ENCODE measurements around the gene EPHB3.

Gene EPHB3

GRCh38 chr3:184561061-184561912, at the start of gene EPHB3:
Gene EPHB3, plus strand, starts transcription at chr3:184561785. Its CDS starts 451 bp downstream, at chr3:184562236.
- Histone ChIP-seq H3K27ac (ENCODE audit: low read length) (no peak within 1 kb of the TSS), H3K9me3 (replicated peaks; ENCODE audit: insufficient read depth, low read length) (no peaks in the 10 kb centered on the region), H4K20me1 (ENCODE audit: insufficient read depth, low read length) (no peaks in the 10 kb centered on the region), H3K9ac (ENCODE audit: low read length) (peak within 1 kb of the TSS; percentile 8; the same call in 1 of the 2 replicates), H3K79me2 (ENCODE audit: low read length) (no peaks in the 10 kb centered on the region), H3K4me1 (ENCODE audit: low read length) (peaks cover 8% of the 10 kb centered on the region), H3K4me3 (ENCODE audit: low read length) (peak within 1 kb of the TSS; percentile 49), H3K27me3 (replicated peaks; ENCODE audit: insufficient read depth, low read length) (peaks cover 92% of the 10 kb centered on the region), H3K9me2 (replicated peaks; ENCODE audit: insufficient read depth, low read length) (no peaks in the 10 kb centered on the region), H3K36me3 (replicated peaks; ENCODE audit: insufficient read depth, low read length) (no peaks in the 10 kb centered on the region), H2AFZ (ENCODE audit: low read length) (peak within 1 kb of the TSS; percentile 70), H3F3A (ENCODE audit: insufficient read depth, low read length) (no peaks in the 10 kb centered on the region), H3K4me2 (ENCODE audit: low read depth, low read length) (peak within 1 kb of the TSS; percentile 68)
- peak; percentile 98 for DNase-seq
- no peak for TF ChIP-seq EZH2 (optimal IDR thresholded peaks at IDR 0.05; ENCODE audit: low read depth, low read length)
- TF ChIP-seq, protein P1, sequence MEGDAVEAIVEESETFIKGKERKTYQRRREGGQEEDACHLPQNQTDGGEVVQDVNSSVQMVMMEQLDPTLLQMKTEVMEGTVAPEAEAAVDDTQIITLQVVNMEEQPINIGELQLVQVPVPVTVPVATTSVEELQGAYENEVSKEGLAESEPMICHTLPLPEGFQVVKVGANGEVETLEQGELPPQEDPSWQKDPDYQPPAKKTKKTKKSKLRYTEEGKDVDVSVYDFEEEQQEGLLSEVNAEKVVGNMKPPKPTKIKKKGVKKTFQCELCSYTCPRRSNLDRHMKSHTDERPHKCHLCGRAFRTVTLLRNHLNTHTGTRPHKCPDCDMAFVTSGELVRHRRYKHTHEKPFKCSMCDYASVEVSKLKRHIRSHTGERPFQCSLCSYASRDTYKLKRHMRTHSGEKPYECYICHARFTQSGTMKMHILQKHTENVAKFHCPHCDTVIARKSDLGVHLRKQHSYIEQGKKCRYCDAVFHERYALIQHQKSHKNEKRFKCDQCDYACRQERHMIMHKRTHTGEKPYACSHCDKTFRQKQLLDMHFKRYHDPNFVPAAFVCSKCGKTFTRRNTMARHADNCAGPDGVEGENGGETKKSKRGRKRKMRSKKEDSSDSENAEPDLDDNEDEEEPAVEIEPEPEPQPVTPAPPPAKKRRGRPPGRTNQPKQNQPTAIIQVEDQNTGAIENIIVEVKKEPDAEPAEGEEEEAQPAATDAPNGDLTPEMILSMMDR (IDR thresholded peaks at IDR 0.05; ENCODE audit: low read length), result peak; percentile 100

- no peaks in the 10 kb centered on the region for H3K36me3 ChIP-seq (replicated peaks; ENCODE audit: insufficient read depth, low read length)
- no peak overlapping the region for H2AFZ ChIP-seq (ENCODE audit: low read length)
- H3K79me2 ChIP-seq (ENCODE audit: low read length), result no peaks in the 10 kb centered on the region
- H3K4me2 ChIP-seq (ENCODE audit: low read depth, low read length), result no peak overlapping the region
- peak; percentile 5 for DNase-seq
- H3K27me3 ChIP-seq (replicated peaks; ENCODE audit: insufficient read depth, low read length), result peaks cover 37% of the 10 kb centered on the region
- no peaks in the 10 kb centered on the region for H3F3A ChIP-seq (ENCODE audit: insufficient read depth, low read length)
- H3K4me1 ChIP-seq (ENCODE audit: low read length), result peaks cover 5% of the 10 kb centered on the region; the same call in 1 of the 2 replicates
- H4K20me1 ChIP-seq (ENCODE audit: insufficient read depth, low read length), result no peaks in the 10 kb centered on the region
- no peak overlapping the region for H3K9ac ChIP-seq (ENCODE audit: low read length)
- H3K27ac ChIP-seq (ENCODE audit: low read length), result no peak overlapping the region
- no peak for TF ChIP-seq EZH2 (optimal IDR thresholded peaks at IDR 0.05; ENCODE audit: low read depth, low read length)
- no peaks in the 10 kb centered on the region for H3K9me2 ChIP-seq (replicated peaks; ENCODE audit: insufficient read depth, low read length)
- no peak overlapping the region for H3K4me3 ChIP-seq (ENCODE audit: low read length)
- no peaks in the 10 kb centered on the region for H3K9me3 ChIP-seq (replicated peaks; ENCODE audit: insufficient read depth, low read length)
Observed at GRCh38 chr3:184512621-184513020, 49.0 kb upstream of the EPHB3 start.

- no peaks in the 10 kb centered on the region for H4K20me1 ChIP-seq (ENCODE audit: insufficient read depth, low read length)
- H3K9ac ChIP-seq (ENCODE audit: low read length), result peak overlapping the region; percentile 19; the same call in 1 of the 2 replicates
- H3K4me3 ChIP-seq (ENCODE audit: low read length), result peak overlapping the region; percentile 58
- no peaks in the 10 kb centered on the region for H3F3A ChIP-seq (ENCODE audit: insufficient read depth, low read length)
- H2AFZ ChIP-seq (ENCODE audit: low read length), result peak overlapping the region; percentile 71
- no peaks in the 10 kb centered on the region for H3K79me2 ChIP-seq (ENCODE audit: low read length)
- peaks cover 5% of the 10 kb centered on the region; the same call in 1 of the 2 replicates for H3K4me1 ChIP-seq (ENCODE audit: low read length)
- DNase-seq, result peak; percentile 90
- no peak overlapping the region for H3K27ac ChIP-seq (ENCODE audit: low read length)
- H3K4me2 ChIP-seq (ENCODE audit: low read depth, low read length), result peak overlapping the region; percentile 95
- H3K36me3 ChIP-seq (replicated peaks; ENCODE audit: insufficient read depth, low read length), result no peaks in the 10 kb centered on the region
- H3K9me3 ChIP-seq (replicated peaks; ENCODE audit: insufficient read depth, low read length), result no peaks in the 10 kb centered on the region
- H3K9me2 ChIP-seq (replicated peaks; ENCODE audit: insufficient read depth, low read length), result no peaks in the 10 kb centered on the region
- peaks cover 37% of the 10 kb centered on the region for H3K27me3 ChIP-seq (replicated peaks; ENCODE audit: insufficient read depth, low read length)
- no peak for TF ChIP-seq EZH2 (optimal IDR thresholded peaks at IDR 0.05; ENCODE audit: low read depth, low read length)
- TF ChIP-seq, protein P1 (IDR thresholded peaks at IDR 0.05; ENCODE audit: low read length), result peak; percentile 90
Observed at GRCh38 chr3:184513276-184514170, 48.1 kb upstream of the EPHB3 start.
